Fibroblast of skin of scalp (primary cell): ENCODE measurements around the gene ATP9A.
"Not testable (repeated sequence)": the region's sequence is repeated elsewhere in the genome, so short reads cannot be mapped to it uniquely, and the experiment has no call there.

Source experiments
- DNase-seq: peaks from one replicate; pipeline ENCODE4 v3.0.0-alpha.2; 2013

ATP9A gene

DNA sequence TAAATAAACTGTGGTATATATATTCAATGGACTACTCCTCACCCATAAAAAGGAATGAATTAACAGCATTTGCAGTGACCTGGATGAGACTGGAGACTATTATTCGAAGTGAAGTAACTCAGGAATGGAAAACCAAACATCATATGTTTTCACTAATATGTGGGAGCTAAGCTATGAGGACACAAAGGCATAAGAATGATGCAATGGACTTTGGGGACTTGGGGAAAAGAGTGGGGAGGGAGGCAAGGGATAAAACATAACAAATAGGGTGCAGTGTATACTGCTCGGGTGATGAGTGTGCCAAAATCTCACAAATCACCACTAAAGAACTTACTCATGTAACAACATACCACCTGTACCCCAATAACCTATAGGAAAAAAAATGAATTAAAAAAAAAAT, 45.2 kb downstream of the ATP9A start:
- not testable (repeated sequence) for DNase-seq

DNA sequence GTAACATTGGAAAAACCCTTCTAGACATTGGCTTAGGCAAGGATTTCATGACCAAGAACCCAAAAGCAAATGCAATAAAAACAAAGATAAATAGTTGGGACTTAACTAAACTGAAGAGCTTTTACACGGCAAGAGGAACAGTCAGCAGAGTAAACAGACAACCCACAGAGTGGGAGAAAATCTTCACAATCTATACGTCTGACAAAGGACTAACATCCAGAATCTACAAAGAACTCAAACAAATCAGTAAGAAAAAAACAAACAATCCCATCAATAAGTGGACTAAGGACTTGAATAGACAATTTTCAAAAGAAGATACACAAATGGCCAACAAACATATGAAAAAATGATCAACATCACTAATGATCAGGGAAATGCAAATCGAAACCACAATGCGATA, 45.9 kb downstream of the ATP9A start:
- not testable (repeated sequence) for DNase-seq

DNA sequence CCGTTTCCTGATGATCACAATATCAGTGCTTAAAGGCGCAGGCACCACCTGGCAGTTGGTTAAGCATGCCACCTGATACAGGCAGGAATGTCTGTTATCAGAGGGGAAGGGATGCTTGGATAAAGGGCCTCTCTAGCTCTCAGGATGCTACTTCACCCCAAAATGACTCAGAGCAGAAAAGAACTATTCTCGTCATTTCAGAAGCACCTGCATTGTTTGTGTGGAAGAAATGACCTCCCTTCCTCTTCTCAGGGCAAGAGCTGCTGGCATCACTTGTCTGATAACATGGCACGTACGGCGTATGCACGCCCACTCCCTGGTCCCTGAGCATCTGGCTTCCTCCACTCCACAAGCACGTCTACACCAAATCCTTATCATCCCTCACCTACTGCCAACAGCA, 47.3 kb downstream of the ATP9A start:
- DNase-seq: no peak

DNA sequence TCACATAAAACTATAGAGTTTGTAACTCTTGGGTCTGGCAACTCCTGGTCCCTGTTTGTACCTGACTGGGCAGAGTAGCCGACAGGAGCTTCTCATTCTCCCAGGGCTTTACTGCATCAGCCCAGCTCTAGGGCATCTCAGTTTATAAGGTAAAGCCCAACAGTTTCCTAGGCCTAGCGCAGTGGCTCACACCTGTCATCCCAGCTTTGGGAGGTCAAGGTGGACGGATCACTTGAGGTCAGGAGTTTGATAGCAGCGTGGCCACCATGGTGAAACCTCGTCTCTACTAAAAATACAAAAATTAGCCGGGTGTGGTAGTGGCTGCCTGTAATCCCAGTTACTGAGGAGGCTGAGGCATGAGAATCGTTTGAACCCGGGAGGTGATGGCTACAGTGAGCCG, 47.8 kb downstream of the ATP9A start:
- DNase-seq: no peak

DNA sequence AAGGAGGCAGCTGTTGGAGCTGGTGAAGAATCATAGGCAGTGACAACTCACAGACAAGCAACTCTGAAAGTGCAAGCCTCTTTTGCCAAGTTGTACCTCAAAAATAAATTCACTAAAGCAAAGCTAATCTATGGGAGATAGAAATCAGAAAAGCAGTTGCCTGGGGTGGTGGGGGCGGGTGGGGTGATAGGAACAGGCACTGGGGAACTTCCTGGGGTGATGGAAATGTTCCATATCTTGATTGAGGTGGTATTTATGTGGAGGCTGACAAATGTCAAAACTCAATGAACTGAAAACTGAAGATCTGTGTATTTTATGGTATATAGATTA, 52.4 kb downstream of the ATP9A start:
- DNase-seq: no peak

DNA sequence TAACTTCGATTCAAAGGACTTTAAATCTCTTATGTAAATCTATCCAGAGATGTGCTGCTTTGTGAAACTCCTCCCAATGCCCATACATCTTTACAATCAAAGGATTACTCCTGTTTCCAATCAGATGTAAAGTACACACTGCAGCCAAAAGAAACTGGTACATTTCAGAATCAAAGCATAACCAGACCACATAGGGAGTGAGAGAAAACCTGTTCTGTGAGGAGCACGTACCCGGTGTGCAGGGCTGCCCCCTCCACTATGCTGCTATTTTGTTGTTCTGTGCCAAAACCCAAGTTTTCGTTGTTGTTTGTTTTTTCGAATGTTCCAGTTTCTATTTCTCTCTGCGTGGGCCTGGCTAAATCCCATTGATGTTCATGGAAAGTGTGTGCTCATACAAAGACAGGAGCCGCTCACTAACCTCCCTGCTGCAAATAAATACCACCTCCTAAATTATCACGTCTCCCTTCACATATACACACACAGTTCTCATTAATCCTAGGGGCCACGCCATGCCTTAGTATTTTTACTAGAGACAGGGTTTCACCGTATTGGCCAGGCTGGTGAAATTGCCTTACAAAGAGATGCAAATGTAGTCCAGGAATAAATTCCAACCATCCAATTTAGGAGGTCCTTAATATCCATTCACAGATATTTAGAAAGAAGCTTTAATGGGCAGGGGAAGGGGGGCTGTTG, 52.9 kb downstream of the ATP9A start:
- DNase-seq: no peak

DNA sequence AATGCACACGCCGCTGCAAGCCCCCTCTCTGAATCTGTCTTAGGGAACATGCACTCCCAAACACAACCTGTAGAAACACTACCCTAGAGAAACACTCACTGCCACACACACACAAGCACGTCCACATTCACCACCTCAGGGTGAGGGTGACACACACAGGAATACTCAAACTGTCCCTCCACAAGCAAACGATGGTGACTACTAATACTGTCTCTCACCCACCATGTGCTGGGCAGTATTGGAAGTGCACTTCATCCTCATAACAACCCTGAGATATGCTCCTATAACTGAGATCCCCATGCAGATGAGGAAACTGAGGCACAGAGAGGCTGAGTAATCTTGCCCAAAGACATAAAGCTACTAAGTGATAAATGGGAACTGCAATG, 55.0 kb downstream of the ATP9A start:
- DNase-seq: no peak

DNA sequence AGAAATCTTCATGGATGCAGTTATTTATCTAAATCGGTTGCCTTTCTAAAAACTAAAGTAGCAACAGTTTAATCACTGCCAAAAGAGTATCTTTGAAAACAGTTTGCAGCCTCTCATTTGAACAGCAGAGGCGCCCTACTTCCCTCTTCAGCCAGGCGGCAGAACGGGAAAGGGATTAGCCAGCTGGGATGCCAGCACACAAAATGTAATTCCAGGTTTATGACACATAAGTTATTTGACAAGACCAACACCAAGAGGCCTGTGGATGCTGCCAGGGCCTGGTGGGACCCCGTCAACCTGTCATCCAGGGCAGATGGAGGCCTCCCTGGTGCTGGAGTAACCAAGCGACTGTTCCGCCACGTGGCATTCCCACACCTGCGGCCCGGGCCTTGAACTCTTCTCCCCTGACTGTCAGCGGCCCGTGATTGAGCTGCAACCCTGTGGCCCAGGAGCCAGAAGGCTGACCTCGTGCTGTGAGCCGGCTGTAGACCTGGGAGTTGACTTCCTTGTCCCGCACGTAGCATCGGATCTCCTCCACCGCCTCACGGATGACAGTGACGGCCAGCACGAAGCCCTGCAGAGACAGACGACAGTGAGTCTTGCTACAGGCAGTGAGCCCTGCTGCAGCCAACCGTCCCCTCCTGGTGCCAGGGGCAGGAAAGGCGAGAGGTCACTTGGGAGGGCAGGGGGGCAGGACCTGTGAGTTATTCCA, 55.5 kb downstream of the ATP9A start:
- DNase-seq: peak; percentile 69

DNA sequence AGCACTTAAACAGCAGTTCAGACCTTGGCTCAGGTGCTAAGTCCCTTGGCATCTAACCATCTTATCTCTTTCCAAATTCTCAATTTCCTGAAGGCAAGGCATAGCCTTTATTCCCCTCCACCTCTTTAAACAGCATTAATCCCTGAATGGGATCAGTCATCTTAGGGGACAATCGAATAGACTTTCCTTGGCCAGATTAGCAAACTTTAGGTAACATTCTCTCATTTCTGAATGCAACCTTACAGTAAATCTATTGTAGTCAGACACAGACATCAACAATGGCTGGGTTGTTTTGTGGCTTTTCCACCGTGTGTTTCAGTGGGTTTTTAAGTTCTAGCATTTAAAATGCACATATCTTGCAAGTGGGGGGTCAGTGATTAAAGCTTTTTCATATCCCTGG, 56.8 kb downstream of the ATP9A start:
- no peak for DNase-seq

DNA sequence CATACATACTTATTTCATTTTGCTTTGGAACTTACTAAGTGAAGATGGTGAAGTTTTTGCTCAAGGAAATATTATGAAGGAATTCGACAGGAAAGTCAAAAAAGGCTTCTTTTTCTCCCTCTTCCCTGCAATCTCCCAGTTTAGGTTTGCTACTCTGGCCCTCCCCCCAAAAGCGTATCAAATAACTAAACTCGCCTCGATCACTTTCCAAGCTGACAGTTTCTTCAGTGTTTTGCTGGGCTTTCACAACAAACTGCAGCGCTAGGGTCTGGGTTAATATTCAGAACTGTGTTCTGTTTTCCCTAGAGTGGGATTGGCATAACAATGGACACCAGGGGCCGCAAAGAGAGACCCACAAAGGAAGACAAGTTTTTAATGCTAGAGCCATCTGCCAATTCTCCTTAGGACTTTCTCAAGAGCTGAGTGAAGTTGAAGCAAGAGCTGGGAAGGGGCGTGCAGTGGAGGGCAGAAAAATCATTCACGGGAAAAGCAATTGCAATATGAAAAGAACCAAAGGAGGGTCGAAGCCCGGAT, 57.8 kb downstream of the ATP9A start:
- DNase-seq: no peak

DNA sequence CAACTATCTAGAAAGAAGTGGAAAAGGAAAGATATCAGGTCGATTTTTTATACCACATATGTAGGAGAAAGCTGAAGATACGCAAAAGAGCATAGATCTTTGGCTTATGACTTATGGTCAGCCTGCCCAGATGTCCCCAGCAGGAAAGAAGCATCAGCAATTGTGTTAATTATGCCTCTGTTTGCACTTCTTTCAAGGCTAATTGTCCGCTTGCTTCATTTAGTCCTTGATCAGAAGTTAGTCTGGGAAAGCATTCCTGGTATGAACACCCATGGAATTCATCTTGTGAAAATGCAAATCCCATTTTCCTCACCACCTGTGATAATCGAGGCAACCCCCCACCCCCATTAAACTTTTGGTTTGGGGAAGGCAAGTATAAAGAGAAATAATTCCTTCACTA, 62.8 kb downstream of the ATP9A start:
- no peak for DNase-seq

DNA sequence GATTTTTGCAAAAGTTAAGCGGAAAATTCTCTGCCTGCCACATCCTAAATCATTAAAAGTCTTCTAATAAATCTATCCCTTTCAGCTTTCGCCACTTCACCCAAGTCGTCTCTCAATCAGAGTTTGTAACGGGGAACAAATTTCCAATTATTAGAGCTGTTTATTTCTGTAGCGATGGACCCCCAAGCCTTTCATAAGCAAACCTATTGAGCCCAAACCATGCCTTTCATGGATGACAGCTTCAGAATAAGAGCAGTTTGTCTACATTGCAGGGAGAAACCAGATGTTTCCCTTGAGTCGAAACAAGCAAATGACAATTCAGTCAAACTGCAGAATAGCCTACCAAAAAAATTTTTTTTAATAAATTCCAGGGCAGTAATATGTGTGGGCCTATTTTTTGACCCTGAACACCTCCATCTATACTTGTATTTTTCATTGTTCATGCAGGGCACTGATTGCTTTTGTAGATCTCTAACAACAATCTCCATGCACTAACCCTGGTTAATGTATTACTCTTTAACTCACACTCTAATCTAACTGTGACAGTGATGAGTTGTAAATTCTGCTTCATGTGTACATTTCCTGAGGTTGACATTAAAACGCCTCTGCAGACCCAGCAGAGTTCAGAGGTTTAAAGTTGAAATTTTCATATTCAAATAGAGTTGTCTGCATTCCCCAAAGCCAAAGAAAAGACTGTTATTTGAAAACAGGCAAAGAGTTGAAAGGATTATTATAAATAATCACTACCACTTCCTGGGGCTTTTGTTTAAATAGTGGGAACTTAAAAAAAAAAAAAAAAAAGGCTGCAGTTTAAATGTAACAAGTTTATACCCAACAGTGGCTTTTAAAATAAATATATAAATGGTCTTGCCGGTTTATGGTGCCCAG, 64.5 kb downstream of the ATP9A start:
- no peak for DNase-seq

DNA sequence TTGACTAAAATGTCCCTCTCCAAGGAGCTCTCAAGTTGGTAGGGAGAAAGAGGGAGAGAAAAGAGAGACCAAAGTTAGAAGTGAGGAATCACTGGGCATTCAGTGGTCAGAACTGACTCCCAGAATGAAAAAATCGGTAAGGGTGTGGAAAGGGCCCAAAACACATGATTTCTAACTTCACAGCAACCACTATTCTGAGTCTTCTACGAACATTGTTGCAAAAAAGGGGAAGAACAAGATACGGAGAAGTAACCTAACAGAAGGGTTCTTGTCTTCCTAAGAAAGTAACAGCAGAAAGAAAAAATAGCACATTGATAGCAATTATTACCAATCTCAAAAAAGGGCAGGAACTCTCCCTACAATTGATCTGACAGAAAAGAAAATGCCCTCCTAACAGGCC, 65.6 kb downstream of the ATP9A start:
- no peak for DNase-seq

DNA sequence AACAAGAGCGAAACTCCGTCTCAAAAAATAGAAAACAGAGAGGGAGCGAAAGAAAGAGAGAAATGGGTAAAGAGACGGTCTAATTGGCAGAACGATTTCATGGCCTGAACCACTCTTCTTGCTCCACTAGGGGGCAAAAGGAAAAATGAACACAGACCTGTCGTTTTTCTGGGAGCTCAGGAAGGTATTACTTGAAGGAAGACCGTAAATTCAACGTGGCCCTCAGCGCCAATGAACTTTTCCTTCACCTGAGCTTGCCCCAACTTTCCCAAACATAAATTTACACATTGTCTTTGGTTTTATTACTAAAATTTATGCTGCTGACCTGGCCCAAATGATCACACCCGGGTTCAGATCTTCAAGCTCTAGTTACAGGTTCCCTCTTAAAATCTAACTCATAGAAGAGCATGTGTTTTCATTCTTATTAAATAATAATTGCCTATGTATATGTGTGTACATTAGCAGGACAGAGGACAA, 67.3 kb downstream of the ATP9A start:
- DNase-seq: peak; percentile 52

DNA sequence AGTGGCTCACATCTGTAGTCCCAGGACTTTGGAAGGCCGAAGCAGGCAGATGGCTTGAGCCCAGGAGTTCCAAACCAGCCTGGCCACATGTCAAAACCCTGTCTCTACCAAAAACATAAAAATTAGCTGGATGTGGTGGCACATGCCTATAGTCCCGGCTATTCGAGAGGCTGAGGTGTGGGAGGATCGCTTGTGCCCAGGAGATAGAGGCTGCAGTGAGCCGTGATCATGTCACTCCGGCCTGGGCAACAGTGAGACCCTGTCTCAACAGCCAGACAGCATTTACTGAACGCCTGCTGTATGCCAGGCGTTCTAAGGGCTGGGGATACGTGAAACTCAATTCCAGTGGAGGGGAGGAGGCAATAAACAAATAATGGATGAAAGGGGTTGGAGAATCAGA, 69.9 kb downstream of the ATP9A start:
- DNase-seq: no peak

DNA sequence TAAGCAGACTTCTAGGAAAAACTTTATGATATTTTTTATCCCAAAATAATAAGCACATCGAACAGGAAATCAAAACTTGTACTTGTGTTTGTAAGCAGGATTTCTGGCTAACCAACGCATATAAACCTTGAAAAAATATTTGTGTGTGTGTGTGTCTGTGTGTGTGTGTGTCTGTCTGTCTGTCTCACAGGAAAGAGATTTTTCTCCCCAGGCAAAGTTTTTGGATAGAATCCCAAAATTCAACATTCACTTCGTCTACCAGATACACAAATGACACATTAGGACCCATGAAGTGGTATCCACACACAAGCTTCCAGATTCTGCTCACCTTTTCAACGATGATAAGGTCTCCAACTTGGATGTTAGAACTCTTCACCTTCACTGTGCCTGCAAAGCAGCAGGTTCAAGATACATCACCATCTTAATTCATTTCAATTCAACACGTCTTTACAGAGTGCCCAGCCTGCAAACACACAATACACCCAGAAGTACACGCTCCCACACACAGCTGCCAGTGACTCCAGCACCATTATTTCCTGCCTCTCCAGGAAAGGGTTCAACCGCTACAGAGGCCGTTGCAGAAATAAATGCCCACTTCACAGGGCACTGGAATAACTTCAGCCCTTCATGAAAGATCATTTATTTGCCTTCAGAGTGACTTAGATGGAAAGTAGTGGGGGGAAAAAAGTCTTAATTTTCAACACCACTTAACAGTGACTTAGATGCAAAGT, 70.9 kb downstream of the ATP9A start:
- DNase-seq: no peak

DNA sequence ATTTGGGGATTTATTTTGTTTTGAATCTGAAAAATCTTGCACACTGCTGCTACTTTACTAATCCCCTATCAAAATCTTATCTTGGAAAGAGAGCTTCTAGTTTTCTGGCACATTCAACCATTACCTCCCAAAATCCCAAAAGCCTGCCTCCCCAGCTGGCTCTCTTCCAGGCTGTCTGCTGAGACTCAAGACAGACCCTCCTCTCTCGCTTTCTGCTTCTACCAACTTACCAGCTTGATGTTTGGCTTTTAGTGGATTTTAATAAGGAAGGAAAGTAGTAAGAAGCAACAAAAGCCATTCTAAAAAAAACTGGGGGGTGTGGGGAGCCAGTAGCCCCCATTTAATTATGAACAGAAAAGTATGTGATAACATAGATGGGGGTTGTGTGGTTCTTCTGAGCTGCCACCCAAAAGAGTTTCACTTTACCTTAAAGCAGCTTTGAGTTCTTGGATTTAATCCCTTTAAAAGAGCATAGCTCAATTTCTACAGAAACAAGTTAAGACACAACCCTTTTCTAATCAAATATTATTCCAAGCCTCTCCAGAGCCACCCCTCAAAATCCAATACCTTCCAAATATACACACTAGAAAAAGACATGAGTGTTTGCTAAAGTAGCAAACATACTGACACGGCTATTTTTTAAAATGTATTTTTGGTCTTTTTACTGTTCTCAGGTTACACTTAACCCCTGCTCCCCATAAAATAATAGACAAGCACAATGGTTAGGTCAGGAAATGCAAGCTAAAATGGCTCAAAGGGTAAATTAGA, 71.7 kb downstream of the ATP9A start:
- peak; percentile 44 for DNase-seq

DNA sequence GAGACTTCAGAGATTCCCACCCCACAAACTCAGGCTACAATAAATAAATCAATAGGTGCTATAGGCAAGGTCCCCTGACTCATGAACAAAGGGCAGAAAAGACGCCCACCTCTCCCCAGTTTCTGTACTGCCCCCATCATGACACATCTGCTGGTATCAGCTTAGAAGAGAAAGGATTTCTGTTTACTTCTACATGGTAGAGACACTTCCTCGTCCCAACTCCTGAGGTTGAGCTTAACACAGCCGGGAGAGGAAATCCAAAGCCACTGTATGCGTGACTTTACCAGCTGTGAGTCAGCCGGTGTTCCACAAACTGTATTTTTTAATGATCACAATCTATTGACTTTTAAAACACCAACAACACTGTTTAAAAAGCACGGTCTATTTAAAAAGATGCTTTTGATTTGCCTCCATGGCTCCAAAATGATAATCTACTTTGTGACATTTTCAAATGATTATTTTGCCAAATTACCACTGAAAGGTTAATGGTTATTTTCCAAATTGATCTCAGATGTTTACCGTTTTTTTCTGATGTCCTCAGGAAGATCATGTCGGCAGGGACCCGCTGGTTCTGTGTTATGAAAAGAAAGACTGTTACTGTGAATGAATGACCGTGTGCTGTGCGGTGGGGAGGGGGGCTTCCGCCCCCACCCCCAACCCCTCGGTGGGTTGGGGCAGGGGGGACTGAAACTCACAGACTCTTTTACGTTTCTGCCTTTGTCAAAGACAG, 72.5 kb downstream of the ATP9A start:
- DNase-seq: peak; percentile 72

DNA sequence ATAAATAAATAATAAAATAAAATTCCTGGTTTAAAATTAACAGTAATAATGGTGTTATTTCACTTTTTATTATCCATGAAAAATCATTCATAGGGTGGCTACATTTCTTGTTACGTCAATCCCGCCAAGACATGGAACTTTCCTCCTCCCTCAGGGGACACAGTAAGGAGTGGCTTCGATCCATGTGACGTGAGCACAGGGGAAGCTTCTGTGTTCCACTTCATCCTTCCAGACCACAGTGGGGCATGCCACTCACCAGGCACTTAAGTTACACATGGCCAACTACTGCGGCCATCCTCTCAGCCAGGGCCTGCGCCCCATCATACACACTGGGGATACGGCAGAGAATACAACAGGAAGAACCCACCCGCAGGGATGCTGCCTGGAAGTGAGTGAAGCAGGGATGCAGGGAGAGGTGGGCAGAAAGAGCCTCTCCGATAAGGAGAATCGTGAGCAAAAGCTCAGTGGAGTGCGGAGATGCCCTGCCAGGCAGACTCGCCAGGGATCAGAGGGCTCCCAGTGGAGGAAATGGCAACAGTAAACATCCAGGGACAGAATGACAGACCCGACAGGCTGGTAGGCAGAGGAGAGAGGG, 75.3 kb downstream of the ATP9A start:
- no peak for DNase-seq

DNA sequence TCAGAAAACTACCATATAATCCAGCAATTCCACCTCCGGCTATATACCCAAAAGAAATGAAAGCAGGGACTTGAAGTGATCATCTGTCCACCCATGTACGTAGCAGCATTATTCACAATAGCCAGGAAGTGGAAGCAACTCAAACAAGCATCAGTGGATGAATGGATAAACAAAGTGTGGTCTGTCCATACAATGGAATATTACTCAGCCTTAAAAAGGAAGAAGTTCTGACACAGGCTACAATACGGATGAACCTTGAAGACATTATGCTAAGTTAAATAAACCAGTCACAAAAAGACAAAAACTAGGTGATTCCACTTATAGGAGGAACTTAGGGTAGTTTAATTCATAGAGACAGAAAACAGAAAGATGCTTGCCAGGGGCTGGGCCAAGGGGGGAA, 76.5 kb downstream of the ATP9A start:
- DNase-seq: no peak
